Dedifferentiated amniotic fluid mesenchymal stem cell (primary cell): ENCODE data around the gene CEP76.
"Not testable (repeated sequence)": the region's sequence is repeated elsewhere in the genome, so short reads cannot be mapped to it uniquely, and the experiment has no call there.

Source experiments
- DNase-seq: peaks from one replicate; pipeline ENCODE4 v3.0.0-alpha.2; 2016; ENCODE audit errors: extremely low spot score

Gene CEP76

GRCh38 chr18:12645254-12645653 is 57.3 kb downstream of the CEP76 start:
- no peak for DNase-seq

- not testable (repeated sequence) for DNase-seq
Observed at GRCh38 chr18:12643756-12644155, 58.8 kb downstream of the CEP76 start.

GRCh38 chr18:12640881-12641200 is 61.7 kb downstream of the CEP76 start:
- no peak for DNase-seq

DNA sequence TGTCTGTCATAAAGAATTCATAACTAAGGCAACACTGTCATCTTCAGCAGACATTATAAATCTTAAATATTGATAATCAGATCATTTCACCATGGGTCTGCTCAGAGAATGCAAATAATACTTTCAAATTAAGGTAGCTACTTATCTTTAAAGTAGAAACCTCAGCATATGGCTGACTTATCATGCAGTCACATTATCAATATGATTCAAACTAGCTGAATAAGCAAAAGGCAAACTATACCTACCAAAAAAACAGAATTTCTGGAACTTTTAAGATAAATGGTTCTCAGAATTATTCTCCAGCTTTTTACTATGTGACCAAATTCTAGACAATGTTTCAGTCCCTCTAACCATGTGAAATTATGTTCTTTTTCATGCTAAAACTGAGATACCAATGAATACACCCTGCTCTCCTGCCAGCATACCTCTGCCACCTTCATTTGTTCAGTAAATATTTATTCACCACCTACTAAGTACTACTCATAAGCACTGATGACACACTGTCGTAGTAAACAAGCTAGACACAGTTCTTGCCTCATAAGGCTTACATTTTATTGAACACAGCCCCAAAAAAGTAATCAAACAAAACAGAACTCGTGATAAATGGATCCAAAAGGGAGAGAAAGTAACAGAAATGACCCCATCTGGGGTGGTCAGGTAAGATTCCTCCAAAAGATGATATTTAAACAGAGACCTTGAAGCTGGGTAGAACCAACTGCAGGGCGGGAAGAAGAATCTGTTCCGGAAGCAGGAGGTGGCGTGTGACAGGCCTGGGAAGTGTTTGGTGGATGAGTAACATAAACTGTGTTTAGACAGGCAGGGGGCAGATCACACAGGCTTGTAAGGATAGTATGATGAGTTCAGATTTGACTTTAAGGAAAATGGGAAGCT is 62.3 kb downstream of the CEP76 start:
- peak; percentile 63 for DNase-seq

DNA sequence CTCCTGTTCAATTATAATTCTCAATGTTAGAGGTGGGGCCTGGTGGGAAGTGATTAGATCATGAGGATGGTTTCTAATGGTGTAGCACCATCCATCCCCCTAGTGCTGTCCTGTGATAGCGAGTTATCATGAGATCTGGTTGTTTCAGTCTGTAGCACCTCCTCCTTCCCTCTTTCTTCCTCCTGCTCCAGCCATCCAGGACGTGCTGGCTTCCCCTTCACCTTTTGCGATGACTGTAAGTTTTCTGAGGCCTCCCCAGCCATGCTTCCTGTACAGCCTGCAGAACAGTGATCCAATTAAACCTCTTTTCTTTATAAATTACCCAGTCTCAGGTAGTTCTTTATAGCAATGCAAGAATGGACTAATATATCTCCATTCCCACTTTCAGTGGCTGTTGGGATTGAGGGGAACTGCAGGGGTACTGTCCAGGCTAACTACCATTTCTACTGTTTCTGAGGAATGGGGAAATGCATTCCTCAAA is 63.8 kb downstream of the CEP76 start:
- no peak for DNase-seq

DNA sequence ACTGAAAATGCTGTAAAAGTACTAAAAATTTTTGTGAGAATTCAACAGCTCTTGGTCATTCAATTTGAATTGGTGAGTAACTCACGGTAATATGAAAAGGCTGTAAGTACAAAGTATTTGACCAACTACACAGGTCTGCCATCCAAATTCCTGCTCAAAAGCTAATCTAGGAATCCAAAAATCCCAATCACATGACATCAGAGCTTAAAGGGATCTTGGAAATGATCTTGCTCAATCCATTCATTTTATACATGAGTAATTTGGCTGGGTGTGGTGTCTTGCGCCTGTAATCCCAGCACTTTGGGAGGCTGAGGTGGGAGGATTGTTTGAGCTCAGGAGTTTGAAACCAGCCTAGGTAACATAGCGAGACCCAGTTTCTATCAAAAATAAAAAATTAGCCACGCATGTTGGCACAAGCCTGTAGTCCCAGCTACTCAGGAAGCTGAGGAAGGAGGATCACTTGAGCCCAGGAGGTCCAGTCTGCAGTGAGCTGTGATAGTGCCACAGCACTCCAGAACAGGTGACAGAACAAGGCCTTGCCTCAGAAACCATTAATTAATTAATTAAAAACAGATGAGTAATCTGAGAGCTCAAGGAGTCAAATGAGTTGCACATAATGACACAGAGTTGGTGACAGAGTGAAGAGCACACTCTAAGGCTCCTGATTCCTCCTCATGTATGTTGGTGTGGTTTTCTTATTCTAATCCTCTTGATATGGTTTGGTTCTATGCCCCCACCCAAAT is 64.5 kb downstream of the CEP76 start:
- no peak for DNase-seq

- no peak for DNase-seq
Observed at GRCh38 chr18:12637393-12637792, 65.1 kb downstream of the CEP76 start.

DNA sequence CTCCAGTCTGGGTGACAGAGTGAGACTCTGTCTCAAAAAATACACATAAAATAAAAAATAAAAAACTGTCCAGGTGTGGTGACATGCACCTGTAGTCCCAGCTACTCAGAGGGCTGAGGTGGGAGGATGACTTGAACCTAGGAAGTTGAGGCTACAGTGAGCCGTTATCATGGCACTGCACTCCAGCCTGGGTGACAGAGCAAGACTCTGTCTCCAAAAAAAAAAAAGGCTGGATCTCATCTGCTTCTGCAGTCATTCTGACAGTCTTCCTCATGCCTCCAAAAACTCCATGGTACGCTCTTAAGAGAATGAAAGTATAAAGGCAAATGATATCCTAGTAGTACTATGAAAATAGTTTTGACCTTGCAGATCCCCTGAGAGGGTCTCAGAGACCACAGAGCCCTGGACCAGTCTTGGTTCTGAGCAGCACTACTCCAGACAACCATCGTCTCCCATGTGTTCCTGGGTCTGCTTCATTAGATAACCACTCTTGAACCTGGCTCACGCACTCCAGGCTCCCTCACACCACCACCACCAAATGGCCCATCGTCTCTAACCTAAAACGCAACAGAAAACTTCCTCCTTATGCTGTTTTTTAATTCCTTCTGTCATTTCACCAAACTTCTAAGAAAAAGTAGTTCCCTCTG is 70.6 kb downstream of the CEP76 start:
- no peak for DNase-seq

DNA sequence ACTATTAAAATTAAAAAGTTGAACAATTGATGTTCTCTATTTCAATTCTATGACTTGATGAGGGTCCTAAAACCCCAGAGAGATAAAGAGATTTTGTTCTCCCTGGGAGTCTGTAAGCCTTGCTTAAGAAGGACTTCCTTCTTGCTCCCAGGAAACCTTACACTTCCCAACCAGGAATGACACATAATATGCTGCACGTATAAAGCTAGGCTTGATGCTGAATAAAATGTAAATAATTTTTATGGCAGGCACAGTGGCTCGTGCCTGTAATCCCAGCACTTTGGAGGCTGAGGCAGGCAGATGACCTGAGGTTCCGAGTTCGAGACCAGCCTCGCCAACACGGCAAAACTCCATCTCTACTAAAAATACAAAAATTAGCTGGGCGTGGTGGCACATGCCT is 72.4 kb downstream of the CEP76 start:
- DNase-seq, result no peak

DNA sequence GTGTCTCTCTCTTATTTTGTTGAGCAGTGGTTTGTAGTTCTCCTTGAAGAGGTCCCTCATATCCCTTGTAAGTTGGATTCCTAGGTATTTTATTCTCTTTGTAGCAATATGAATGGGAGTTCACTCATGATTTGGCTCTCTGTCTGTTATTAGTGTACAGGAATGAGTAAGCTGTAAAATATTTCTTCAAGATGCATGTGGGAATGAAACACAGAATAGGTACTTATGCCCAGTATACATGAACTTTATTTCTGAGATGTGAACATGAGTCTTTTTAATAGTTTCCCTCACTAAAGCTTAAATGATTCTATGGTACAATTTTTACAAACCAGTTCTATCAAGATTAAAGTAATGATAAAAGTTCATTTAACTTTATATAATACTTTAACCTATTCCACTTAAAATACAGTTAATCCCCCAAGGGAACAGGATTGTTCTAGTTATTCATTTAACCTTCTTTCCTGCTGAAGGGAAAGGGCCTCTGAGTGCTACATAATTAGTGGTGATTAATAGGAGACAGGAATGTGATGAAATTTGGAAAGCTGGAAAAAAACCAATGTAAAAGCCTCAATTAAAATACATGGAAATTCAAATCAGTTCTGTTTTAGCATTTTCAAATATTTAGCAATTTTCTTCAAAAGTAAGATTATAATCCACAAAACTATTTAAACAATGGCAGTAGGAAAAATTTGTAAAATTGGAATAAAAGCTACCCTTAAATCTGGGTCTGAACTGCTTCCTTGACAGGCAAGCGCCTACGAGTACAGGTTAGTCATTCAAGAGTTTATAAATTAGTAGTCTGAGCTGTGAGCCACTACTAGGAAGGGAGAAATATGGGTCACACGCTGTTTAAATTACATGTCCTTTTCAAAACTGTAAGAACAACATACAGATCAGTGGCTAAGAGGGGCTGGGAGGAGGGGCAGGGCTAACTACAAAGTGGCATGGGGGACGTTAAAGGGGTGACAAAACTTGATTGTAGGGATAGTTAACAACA is 73.5 kb downstream of the CEP76 start:
- peak; percentile 53 for DNase-seq

DNA sequence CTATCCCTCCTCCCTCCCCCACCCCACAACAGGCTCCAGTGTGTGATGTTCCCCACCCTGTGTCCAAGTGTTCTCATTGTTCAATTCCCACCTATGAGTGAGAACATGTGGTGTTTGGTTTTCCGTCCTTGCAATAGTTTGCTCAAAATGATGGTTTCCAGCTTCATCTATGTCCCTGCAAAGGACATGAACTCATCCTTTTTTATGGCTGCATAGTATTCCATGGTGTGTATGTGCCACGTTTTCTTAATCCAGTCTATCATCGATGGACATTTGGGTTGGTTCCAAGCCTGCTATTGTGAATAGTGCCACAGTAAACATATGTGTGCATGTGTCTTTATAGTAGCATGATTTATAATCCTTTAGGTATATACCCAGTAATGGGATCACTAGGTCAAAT is 75.3 kb downstream of the CEP76 start:
- not testable (repeated sequence) for DNase-seq

GRCh38 chr18:12625241-12625640 is 77.3 kb downstream of the CEP76 start:
- peak; percentile 29 for DNase-seq
